ENCODE measurements around the gene MEAK7. TPM values are rescaled to one million over a fixed set of nuclear protein-coding genes. Genes with fewer than 3 reads are reported as not detected.

The MEAK7 gene
- total and polyA plus RNA-seq, 7 donors = 4.2 to 13.7 (median 11.8) TPM

GRCh38 chr16:84465154-84465553, 39.3 kb downstream of the MEAK7 start:
- peaks cover 0 to 17% (median 11%) of the 10 kb centered on the region in 4 donors for H3K36me3 ChIP-seq
- H3K4me3 ChIP-seq = no peak overlapping the region
- peak; percentile 39 for DNase-seq
- WGBS, 2 donors = 94 to 96% methylated on average over 6 of the region's 6 CpGs
- no peak for TF ChIP-seq EP300 (IDR thresholded peaks at IDR 0.05)
- TF ChIP-seq POLR2AphosphoS5 (IDR thresholded peaks at IDR 0.05) = no peak
- no peak for TF ChIP-seq CTCF (IDR thresholded peaks at IDR 0.05)
- TF ChIP-seq POLR2A (IDR thresholded peaks at IDR 0.05) = no peak
- no peaks in the 10 kb centered on the region for H3K4me1 ChIP-seq
- intact Hi-C loops (cut with DNase I) = no loop called here
- no peak overlapping the region for H3K27ac ChIP-seq
- no peaks in the 10 kb centered on the region for H3K27me3 ChIP-seq
- H3K9me3 ChIP-seq = peaks cover 0 to 3% (median 1%) of the 10 kb centered on the region in 4 donors

- peak; percentile 15 for DNase-seq
- 76 to 83% methylated on average over 6 of the region's 6 CpGs for WGBS, 2 donors
- Histone ChIP-seq H3K36me3 (peaks cover 0 to 17% (median 11%) of the 10 kb centered on the region in 4 donors), H3K9me3 (peaks cover 0 to 3% (median 1%) of the 10 kb centered on the region in 4 donors), H3K4me3 (no peak overlapping the region), H3K4me1 (no peaks in the 10 kb centered on the region), H3K27me3 (no peaks in the 10 kb centered on the region), H3K27ac (no peak overlapping the region)
- intact Hi-C loops (cut with DNase I) = no loop called here
- TF ChIP-seq EP300 (IDR thresholded peaks at IDR 0.05) (no peak), POLR2A (IDR thresholded peaks at IDR 0.05) (no peak), POLR2AphosphoS5 (IDR thresholded peaks at IDR 0.05) (no peak), CTCF (IDR thresholded peaks at IDR 0.05) (no peak)
Observed at GRCh38 chr16:84464116-84464515, 40.3 kb downstream of the MEAK7 start.

- no peaks in the 10 kb centered on the region for H3K4me1 ChIP-seq
- H3K9me3 ChIP-seq = peaks cover 0 to 3% (median 1%) of the 10 kb centered on the region in 4 donors
- 89 to 94% methylated on average over 7 of the region's 7 CpGs for WGBS, 2 donors
- no peak overlapping the region for H3K4me3 ChIP-seq
- no peaks in the 10 kb centered on the region for H3K27me3 ChIP-seq
- TF ChIP-seq POLR2AphosphoS5 (IDR thresholded peaks at IDR 0.05) (no peak), EP300 (IDR thresholded peaks at IDR 0.05) (no peak), CTCF (IDR thresholded peaks at IDR 0.05) (no peak), POLR2A (IDR thresholded peaks at IDR 0.05) (no peak)
- intact Hi-C loops (cut with DNase I) = no loop called here
- H3K36me3 ChIP-seq = peaks cover 0 to 17% (median 11%) of the 10 kb centered on the region in 4 donors
- no peak overlapping the region for H3K27ac ChIP-seq
- DNase-seq = peak; percentile 52
Observed at GRCh38 chr16:84463221-84463620, 41.2 kb downstream of the MEAK7 start.

- Histone ChIP-seq H3K4me1 (no peaks in the 10 kb centered on the region), H3K27me3 (no peaks in the 10 kb centered on the region), H3K36me3 (peaks cover 0 to 11% (median 5%) of the 10 kb centered on the region in 4 donors), H3K4me3 (no peak overlapping the region), H3K27ac (no peak overlapping the region), H3K9me3 (peaks cover 0 to 3% (median 1%) of the 10 kb centered on the region in 4 donors)
- WGBS, 2 donors = 86 to 90% methylated on average over 24 of the region's 24 CpGs
- TF ChIP-seq POLR2A (IDR thresholded peaks at IDR 0.05) (no peak), EP300 (IDR thresholded peaks at IDR 0.05) (no peak), CTCF (IDR thresholded peaks at IDR 0.05) (no peak), POLR2AphosphoS5 (IDR thresholded peaks at IDR 0.05) (no peak)
- intact Hi-C loops (cut with DNase I) = no loop called here
- DNase-seq = peak; percentile 52
Observed at GRCh38 chr16:84462296-84463210, 41.9 kb downstream of the MEAK7 start.

Data from sigmoid colon (tissue), 7 donors.